ENCODE results near the gene WWOX.

The WWOX gene

DNA sequence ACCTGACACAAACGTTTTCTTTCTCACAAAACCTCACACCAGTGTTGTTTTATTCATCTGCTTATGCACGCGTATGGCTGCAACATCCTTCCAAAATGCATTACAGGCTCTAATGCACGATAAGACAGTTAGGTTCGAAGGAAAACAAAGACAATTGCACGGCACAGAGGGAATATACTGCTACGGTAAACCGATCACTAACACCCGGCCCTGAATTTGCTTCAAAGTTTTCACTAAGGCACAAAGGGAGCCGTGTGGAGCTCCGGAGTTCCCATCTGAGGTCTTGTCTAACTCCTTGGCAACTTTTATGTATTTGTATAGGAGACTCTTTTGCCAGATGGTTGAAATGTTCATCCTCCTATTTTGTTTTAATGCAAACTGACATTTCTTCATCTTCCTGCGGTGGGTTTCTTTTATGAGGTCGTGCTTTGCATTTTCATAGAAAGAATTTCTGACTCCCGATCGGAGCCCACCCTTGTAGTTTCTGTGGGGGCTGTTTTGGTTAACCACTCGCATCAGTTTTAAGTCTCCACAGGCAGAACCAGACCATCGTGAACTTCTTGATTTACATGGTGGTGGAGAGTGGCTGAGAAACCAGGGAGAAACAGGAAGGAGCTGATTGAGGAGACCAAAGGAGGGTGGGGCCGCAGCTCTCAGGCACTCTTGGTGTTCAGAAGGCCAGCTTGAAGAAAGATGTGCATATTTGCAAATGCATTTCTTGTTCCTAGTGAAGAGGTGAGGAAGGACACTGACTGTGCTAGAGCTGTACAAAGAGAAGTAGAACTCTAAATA, 984.2 kb downstream of the WWOX start:
- no peak for DNase-seq (ENCODE audit: low read depth, low spot score)

- no peak for DNase-seq (ENCODE audit: low read depth, low spot score)
Observed at GRCh38 chr16:79088971-79089370, 989.5 kb downstream of the WWOX start.

GRCh38 chr16:79089735-79090284, 990.4 kb downstream of the WWOX start:
- no peak for DNase-seq (ENCODE audit: low read depth, low spot score)

DNA sequence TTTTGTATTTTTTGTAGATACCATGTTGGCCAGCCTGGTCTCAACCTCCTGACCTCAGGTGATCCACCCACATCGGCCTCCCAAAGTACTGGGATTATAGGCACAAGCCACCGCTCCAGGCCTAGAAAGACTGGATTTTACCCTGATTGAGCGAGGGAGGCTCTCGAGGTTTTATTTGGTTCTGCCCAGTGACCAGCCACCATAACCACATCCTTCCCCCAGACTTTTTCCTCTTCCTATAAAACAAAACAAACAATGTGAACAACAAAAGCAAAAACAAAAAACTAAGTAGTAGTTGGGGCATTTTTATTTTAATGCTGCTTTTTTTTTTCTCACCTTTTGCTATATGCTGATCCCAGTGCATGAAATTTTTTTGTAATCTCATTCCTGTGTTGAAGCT, 991.5 kb downstream of the WWOX start:
- no peak for DNase-seq (ENCODE audit: low read depth, low spot score)

DNA sequence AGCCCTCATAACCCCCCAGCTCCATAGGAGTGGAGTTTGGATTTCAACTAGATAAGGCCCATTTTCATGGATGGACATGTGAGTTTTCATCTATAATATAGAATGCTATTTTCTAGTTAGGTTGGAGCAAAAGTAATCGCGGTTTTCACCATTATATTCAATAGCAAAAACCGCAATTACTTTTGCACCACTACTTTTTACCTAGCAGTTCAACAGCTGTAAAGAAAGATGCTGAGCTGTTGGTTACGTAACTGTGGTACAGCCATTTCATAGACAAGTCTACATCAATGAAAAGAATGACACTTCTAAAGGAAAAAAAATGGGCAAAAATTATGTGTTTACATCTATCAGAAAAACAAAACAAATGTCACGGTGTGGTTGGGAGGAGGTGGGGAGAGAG, 993.4 kb downstream of the WWOX start:
- no peak for DNase-seq (ENCODE audit: low read depth, low spot score)

DNA sequence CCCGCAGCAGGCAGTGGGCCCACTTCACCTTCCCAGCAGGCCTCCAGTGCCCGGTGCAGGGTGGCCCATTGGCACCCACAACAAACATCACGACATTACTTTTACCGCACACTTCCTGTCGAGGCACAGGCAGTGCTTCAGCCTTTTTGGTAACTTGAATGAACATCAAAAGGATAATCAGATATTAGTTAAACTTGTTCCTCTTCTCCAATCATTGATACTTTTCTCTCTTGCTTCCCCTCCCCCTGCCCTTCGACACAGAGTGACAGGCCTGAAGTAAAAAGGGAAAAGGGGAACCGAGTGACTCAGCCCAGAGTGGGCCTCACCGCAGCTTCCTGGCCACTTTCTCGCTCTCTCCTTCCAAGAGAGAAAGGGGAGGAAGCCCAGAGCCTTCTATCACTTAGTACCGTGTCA, 994.1 kb downstream of the WWOX start:
- peak; percentile 7 for DNase-seq (ENCODE audit: low read depth, low spot score)

- DNase-seq (ENCODE audit: low read depth, low spot score), result no peak
Observed at GRCh38 chr16:79096246-79096645, 996.8 kb downstream of the WWOX start.

DNA sequence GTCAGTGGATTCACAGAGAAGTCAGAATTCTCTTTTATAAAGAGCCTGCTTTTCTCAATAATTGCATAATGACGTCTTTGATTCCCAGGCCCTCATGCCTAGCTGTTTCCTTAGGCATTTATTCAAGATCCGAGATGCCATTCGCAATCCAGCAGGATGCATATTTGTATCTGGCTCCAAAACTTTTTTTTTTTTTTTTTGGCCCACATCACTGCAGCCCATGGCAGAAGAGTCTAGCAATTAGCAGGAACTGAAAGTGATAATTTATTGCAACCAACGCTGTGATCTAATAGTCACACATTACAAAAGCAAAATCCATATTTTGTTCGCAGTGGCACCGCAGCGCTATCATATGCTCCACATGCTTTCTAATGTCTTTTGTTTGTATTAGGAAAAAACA, 997.7 kb downstream of the WWOX start:
- peak; percentile 10 for DNase-seq (ENCODE audit: low read depth, low spot score)

- DNase-seq (ENCODE audit: low read depth, low spot score), result no peak
Observed at GRCh38 chr16:79097771-79098170, 998.3 kb downstream of the WWOX start.

- DNase-seq (ENCODE audit: low read depth, low spot score), result no peak
Observed at GRCh38 chr16:79098907-79099306, 999.5 kb downstream of the WWOX start.

DNA sequence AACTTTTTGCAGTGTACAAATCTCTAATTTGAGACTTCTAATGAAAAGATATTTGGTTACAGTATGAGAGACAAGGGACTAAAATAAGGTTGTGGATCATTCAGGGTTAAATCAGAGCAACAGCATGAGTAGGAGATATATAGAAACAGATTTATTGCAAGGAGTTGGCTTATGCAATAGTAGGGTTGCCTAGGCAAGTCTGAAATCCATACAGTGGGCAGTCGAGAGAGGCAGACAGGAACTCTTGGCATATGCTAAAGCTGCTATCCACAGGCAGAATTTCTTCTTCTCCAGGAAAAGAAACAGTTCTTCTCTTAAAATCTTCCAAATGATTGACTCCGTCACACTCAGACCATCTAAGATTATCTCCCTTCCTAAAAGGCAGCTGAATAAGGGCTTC, 1000.3 kb downstream of the WWOX start:
- no peak for DNase-seq (ENCODE audit: low read depth, low spot score)

DNA sequence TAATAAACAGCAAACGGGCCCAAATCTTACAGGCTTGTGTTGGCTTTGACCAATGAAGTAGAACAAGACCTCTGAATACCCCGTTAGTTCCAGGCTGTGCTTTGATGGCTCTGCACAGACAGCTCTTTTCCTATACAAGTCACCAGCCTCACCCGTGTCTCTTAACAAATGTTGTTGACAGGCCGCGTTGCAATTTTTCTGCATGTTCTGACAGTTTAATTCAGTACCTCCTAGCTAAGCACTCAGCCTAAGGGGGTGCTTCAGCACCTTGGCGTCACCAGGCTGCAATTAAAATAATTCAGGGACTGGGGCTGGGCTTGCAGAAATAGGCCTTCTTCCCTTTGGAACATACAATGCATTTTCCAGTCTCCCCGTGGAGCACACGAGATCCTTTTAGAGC, 1001.0 kb downstream of the WWOX start:
- DNase-seq (ENCODE audit: low read depth, low spot score), result no peak

GRCh38 chr16:79101491-79101890, 1002.0 kb downstream of the WWOX start:
- no peak for DNase-seq (ENCODE audit: low read depth, low spot score)

GRCh38 chr16:79104567-79104966, 1005.1 kb downstream of the WWOX start:
- DNase-seq (ENCODE audit: low read depth, low spot score), result peak; percentile 60

GRCh38 chr16:79107301-79107700, 1007.8 kb downstream of the WWOX start:
- DNase-seq (ENCODE audit: low read depth, low spot score), result no peak

GRCh38 chr16:79109771-79110170, 1010.3 kb downstream of the WWOX start:
- DNase-seq (ENCODE audit: low read depth, low spot score), result no peak

DNA sequence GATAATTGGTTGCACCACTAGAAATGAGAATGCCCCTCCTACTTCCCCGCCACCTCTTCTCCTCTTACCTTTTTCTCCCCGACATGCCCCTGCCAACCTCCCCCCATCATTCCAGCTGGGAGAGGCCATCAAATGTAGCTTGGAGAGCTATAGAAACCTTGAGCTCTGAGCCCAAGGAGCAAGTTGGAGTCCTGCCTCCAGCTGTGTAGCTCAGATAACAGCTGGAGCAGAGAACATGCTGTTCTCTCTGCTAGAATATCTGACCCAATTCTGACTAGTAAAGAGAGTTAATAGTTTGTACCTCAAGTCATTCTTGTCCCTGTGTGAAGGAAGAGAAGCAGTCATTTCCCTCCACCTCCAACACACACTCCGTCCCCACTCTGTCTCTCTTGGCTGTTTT, 1010.8 kb downstream of the WWOX start:
- DNase-seq (ENCODE audit: low read depth, low spot score), result no peak

GRCh38 chr16:79110953-79111352, 1011.5 kb downstream of the WWOX start:
- DNase-seq (ENCODE audit: low read depth, low spot score), result no peak

- DNase-seq (ENCODE audit: low read depth, low spot score), result no peak
Observed at GRCh38 chr16:79112462-79112861, 1013.0 kb downstream of the WWOX start.

GRCh38 chr16:79113826-79114225, 1014.4 kb downstream of the WWOX start:
- DNase-seq (ENCODE audit: low read depth, low spot score), result no peak

- no peak for DNase-seq (ENCODE audit: low read depth, low spot score)
Observed at GRCh38 chr16:79114759-79115158, 1015.3 kb downstream of the WWOX start.

DNA sequence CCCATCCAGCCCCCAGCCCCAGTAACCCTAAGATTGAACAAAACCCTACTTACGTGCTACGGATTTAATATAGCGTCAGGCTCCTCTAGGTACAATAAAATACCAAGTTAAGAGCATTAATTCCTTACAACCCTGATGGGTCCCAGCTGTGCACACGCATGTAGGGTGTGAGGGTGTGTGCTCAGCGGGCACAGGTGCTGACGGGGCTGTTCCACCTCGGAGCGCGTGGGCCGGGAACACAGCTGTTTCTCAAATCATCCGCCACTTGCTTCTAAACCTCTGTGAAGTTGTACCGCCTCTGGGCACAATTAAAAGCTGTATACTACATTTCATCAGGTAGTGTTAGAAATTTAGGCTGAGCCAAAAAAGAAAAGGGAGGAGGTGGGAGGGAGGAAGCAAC, 1022.5 kb downstream of the WWOX start:
- no peak for DNase-seq (ENCODE audit: low read depth, low spot score)

DNA sequence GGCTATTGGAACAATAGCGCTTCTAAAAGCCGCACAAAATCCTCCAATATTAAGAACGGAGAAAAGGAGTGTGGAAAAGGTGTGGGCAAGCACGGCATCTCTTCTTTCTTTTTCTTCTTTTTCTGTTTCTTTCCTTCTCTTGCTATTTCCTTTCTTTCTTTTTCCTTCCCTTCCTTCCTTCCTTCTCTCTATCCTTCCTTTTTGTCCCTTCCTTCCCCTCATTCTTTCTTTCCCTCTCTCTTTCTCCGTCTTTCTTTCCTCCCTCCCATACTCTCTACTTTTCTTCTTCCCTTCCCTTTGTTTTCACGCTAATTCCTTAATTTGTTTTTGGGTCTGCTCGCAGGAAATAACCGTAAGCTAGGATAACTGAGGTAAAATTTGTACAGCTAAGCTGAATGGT, 1022.9 kb downstream of the WWOX start:
- no peak for DNase-seq (ENCODE audit: low read depth, low spot score)
